Measurements from ENCODE around the gene SNX30.

SNX30 gene

GRCh38 chr9:112787978-112788377, 37.4 kb downstream of the SNX30 start:
- no peaks in the 10 kb centered on the region for H3K27me3 ChIP-seq (ENCODE audit: control insufficient read depth, insufficient read depth, low read length)
- TF ChIP-seq CTCF (IDR thresholded peaks at IDR 0.05): no peak
- H3K79me2 ChIP-seq: peaks cover 3% of the 10 kb centered on the region
- H3K9me3 ChIP-seq (ENCODE audit: control insufficient read depth, low read length): no peaks in the 10 kb centered on the region
- H3K27ac ChIP-seq: no peak overlapping the region
- H3K4me1 ChIP-seq: peaks cover 9% of the 10 kb centered on the region
- H3K4me3 ChIP-seq (ENCODE audit: low read depth, low read length): no peak overlapping the region
- no peak overlapping the region for H2AFZ ChIP-seq
- no peak overlapping the region for H3K4me2 ChIP-seq (ENCODE audit: low read length)
- H3K9ac ChIP-seq: no peak overlapping the region
- no peaks in the 10 kb centered on the region for H3K36me3 ChIP-seq (ENCODE audit: control insufficient read depth, insufficient read depth, low read length)

GRCh38 chr9:112789473-112789872, 38.9 kb downstream of the SNX30 start:
- Histone ChIP-seq H3K27ac (no peak overlapping the region), H3K36me3 (ENCODE audit: control insufficient read depth, insufficient read depth, low read length) (no peaks in the 10 kb centered on the region), H3K9ac (no peak overlapping the region)

GRCh38 chr9:112789891-112790774, 39.6 kb downstream of the SNX30 start:
- Histone ChIP-seq H3K4me3 (ENCODE audit: low read depth, low read length) (no peak overlapping the region), H3K36me3 (ENCODE audit: control insufficient read depth, insufficient read depth, low read length) (no peaks in the 10 kb centered on the region), H3K79me2 (peaks cover 5% of the 10 kb centered on the region), H3K4me1 (no peaks in the 10 kb centered on the region), H3K4me2 (ENCODE audit: low read length) (no peak overlapping the region), H2AFZ (no peak overlapping the region), H3K27ac (no peak overlapping the region), H3K9ac (no peak overlapping the region), H3K9me3 (ENCODE audit: control insufficient read depth, low read length) (no peaks in the 10 kb centered on the region), H3K27me3 (ENCODE audit: control insufficient read depth, insufficient read depth, low read length) (no peaks in the 10 kb centered on the region)
- no peak for TF ChIP-seq CTCF (IDR thresholded peaks at IDR 0.05)

More at GRCh38 chr9:112789473-112789872, 38.9 kb downstream of the SNX30 start:
- Histone ChIP-seq H3K9me3 (ENCODE audit: control insufficient read depth, low read length) (no peaks in the 10 kb centered on the region), H3K4me3 (ENCODE audit: low read depth, low read length) (no peak overlapping the region), H3K79me2 (peaks cover 5% of the 10 kb centered on the region), H3K27me3 (ENCODE audit: control insufficient read depth, insufficient read depth, low read length) (no peaks in the 10 kb centered on the region), H2AFZ (no peak overlapping the region), H3K4me2 (ENCODE audit: low read length) (no peak overlapping the region), H3K4me1 (no peaks in the 10 kb centered on the region)
- TF ChIP-seq CTCF (IDR thresholded peaks at IDR 0.05): no peak

- no peak overlapping the region for H3K4me3 ChIP-seq (ENCODE audit: low read depth, low read length)
- no peak for TF ChIP-seq CTCF (IDR thresholded peaks at IDR 0.05)
Measured at GRCh38 chr9:112792670-112793069, 42.1 kb downstream of the SNX30 start.

More at GRCh38 chr9:112792670-112793069, 42.1 kb downstream of the SNX30 start:
- Histone ChIP-seq H3K36me3 (ENCODE audit: control insufficient read depth, insufficient read depth, low read length) (no peaks in the 10 kb centered on the region), H3K27ac (no peak overlapping the region), H3K4me1 (no peaks in the 10 kb centered on the region), H3K4me2 (ENCODE audit: low read length) (no peak overlapping the region), H3K9ac (no peak overlapping the region), H3K27me3 (ENCODE audit: control insufficient read depth, insufficient read depth, low read length) (no peaks in the 10 kb centered on the region), H3K79me2 (peaks cover 5% of the 10 kb centered on the region), H3K9me3 (ENCODE audit: control insufficient read depth, low read length) (no peaks in the 10 kb centered on the region), H2AFZ (no peak overlapping the region)
